ENCODE measurements around the gene C11orf52. TPM values are rescaled to one million over a fixed set of nuclear protein-coding genes. Genes with fewer than 3 reads are reported as not detected.
"Not testable (repeated sequence)": the region's sequence is repeated elsewhere in the genome, so short reads cannot be mapped to it uniquely, and the experiment has no call there.

C11orf52 gene
- total RNA-seq, 1 donor from 2014 or later = 1.8 TPM

- TF ChIP-seq CTCF (conservative IDR thresholded peaks at IDR 0.05) = no peak
- Mint-ChIP-seq H3K9me3 (no peaks in the 10 kb centered on the region), H3K36me3 (no peaks in the 10 kb centered on the region), H3K27ac (no peak overlapping the region), H3K27me3 (no peaks in the 10 kb centered on the region), H3K4me1 (ENCODE audit: unreplicated experiment) (peaks cover 29% of the 10 kb centered on the region), H3K4me3 (no peak overlapping the region)
- DNase-seq (ENCODE audit: extremely low spot score, unreplicated experiment) = no peak
Measured at GRCh38 chr11:111930472-111930871, 11.8 kb downstream of the C11orf52 start.

- Mint-ChIP-seq H3K4me1 (ENCODE audit: unreplicated experiment) (peaks cover 27% of the 10 kb centered on the region), H3K36me3 (no peaks in the 10 kb centered on the region), H3K27ac (no peak overlapping the region), H3K4me3 (no peak overlapping the region), H3K9me3 (no peaks in the 10 kb centered on the region), H3K27me3 (no peaks in the 10 kb centered on the region)
- TF ChIP-seq CTCF (conservative IDR thresholded peaks at IDR 0.05) = no peak
- DNase-seq (ENCODE audit: extremely low spot score, unreplicated experiment) = no peak
Measured at GRCh38 chr11:111932611-111932950, 13.9 kb downstream of the C11orf52 start.

- not testable (repeated sequence) for H3K27me3 Mint-ChIP-seq, H3K9me3 Mint-ChIP-seq, H3K36me3 Mint-ChIP-seq, H3K27ac Mint-ChIP-seq, H3K4me3 Mint-ChIP-seq
- DNase-seq (ENCODE audit: extremely low spot score, unreplicated experiment) = peak; percentile 15
- peaks cover 33% of the 10 kb centered on the region for H3K4me1 Mint-ChIP-seq (ENCODE audit: unreplicated experiment)
Measured at GRCh38 chr11:111933176-111933575, 14.5 kb downstream of the C11orf52 start.

GRCh38 chr11:111933872-111934271 is 15.2 kb downstream of the C11orf52 start:
- Mint-ChIP-seq H3K27ac (no peak overlapping the region), H3K9me3 (no peaks in the 10 kb centered on the region), H3K4me1 (ENCODE audit: unreplicated experiment) (peaks cover 40% of the 10 kb centered on the region), H3K4me3 (no peak overlapping the region), H3K27me3 (no peaks in the 10 kb centered on the region), H3K36me3 (no peaks in the 10 kb centered on the region)
- no peak for TF ChIP-seq CTCF (conservative IDR thresholded peaks at IDR 0.05)
- DNase-seq (ENCODE audit: extremely low spot score, unreplicated experiment) = no peak

- Mint-ChIP-seq H3K4me1 (ENCODE audit: unreplicated experiment) (peaks cover 42% of the 10 kb centered on the region), H3K4me3 (no peak overlapping the region), H3K27ac (no peak overlapping the region), H3K27me3 (no peaks in the 10 kb centered on the region), H3K36me3 (no peaks in the 10 kb centered on the region), H3K9me3 (no peaks in the 10 kb centered on the region)
- TF ChIP-seq CTCF (conservative IDR thresholded peaks at IDR 0.05) = no peak
- peak; percentile 15 for DNase-seq (ENCODE audit: extremely low spot score, unreplicated experiment)
Measured at GRCh38 chr11:111934306-111934705, 15.6 kb downstream of the C11orf52 start.

- DNase-seq (ENCODE audit: extremely low spot score, unreplicated experiment) = peak; percentile 27
- Mint-ChIP-seq H3K27me3 (peaks cover 3% of the 10 kb centered on the region), H3K4me3 (peak overlapping the region; percentile 88), H3K4me1 (ENCODE audit: unreplicated experiment) (peaks cover 42% of the 10 kb centered on the region), H3K36me3 (no peaks in the 10 kb centered on the region), H3K9me3 (no peaks in the 10 kb centered on the region), H3K27ac (peak overlapping the region; percentile 7)
- TF ChIP-seq CTCF (conservative IDR thresholded peaks at IDR 0.05) = no peak
Measured at GRCh38 chr11:111935317-111936039, 16.8 kb downstream of the C11orf52 start.
